Stimulated activated CD4-positive, alpha-beta T cell treated with anti-CD3 and anti-CD28 coated beads, Interleukin-15, amount 100 ng/mL, for 24 hours (primary cell): ENCODE results near the gene MMGT1.
"Not testable (repeated sequence)": the region's sequence is repeated elsewhere in the genome, so short reads cannot be mapped to it uniquely, and the experiment has no call there.

Experiments used
- DNase-seq: peaks from one replicate; pipeline ENCODE4 v3.0.0-alpha.2; 2020

The MMGT1 gene

GRCh38 chrX:135920516-135920915, 53.3 kb downstream of the MMGT1 start:
- DNase-seq: not testable (repeated sequence)

GRCh38 chrX:135914404-135914803, 59.4 kb downstream of the MMGT1 start:
- no peak for DNase-seq
